T47D (cell line): ENCODE results near the gene TBL2.
"Not testable (repeated sequence)": the region's sequence is repeated elsewhere in the genome, so short reads cannot be mapped to it uniquely, and the experiment has no call there.

Experiments
- DNase-seq, 2 experiments: peaks; one replicate each; pipeline versions ENCODE4 v3.0.0 to v3.0.0-alpha.2; 2011 to 2012; ENCODE audit warnings: low read depth in 1 of 2, low spot score in 1 of 2
- JUND ChIP-seq: IDR thresholded peaks from 2 replicates; pipeline ENCODE4 v1.6.1; 2012; ENCODE audit warnings: low read depth
- in situ Hi-C: cut with HindIII; loops from 2 replicates; pipeline ENCODE4 v1.10.0; 2016; ENCODE audit warnings: low sequenced_read_pairs, low pct_unique_long_range_greater_than_20kb

Gene TBL2

GRCh38 chr7:73573276-73573675 is 5.1 kb downstream of the TBL2 start:
- DNase-seq, result no peak
- in situ Hi-C loops, result no loop called here
- TF ChIP-seq JUND, result no peak

GRCh38 chr7:73572767-73573186 is 5.6 kb downstream of the TBL2 start:
- TF ChIP-seq JUND, result no peak
- in situ Hi-C loops, result no loop called here
- no peak for DNase-seq

GRCh38 chr7:73570977-73571376 is 7.4 kb downstream of the TBL2 start:
- DNase-seq, result no peak
- TF ChIP-seq JUND, result no peak
- in situ Hi-C loops, result no loop called here

- no peak for DNase-seq
- TF ChIP-seq JUND, result no peak
- in situ Hi-C loops, result no loop called here
These were observed 7.9 kb downstream of the TBL2 start for GRCh38 chr7:73570521-73570920.

GRCh38 chr7:73569042-73569608 is 9.3 kb downstream of the TBL2 start:
- DNase-seq, result no peak
- in situ Hi-C loops, result no loop called here
- no peak for TF ChIP-seq JUND

GRCh38 chr7:73567846-73568685 is 10.3 kb downstream of the TBL2 start:
- TF ChIP-seq JUND, result no peak
- DNase-seq, result peak; percentile 36 to 97
- in situ Hi-C loops, result no loop called here

GRCh38 chr7:73567140-73567539 is 11.2 kb downstream of the TBL2 start:
- TF ChIP-seq JUND, result no peak
- in situ Hi-C loops, result no loop called here
- DNase-seq, result no peak

GRCh38 chr7:73566431-73566830 is 11.9 kb downstream of the TBL2 start:
- DNase-seq, in situ Hi-C loops: not testable (repeated sequence)

- no peak for TF ChIP-seq JUND
- in situ Hi-C loops, result no loop called here
- DNase-seq, result no peak
These were observed 12.6 kb downstream of the TBL2 start for GRCh38 chr7:73565675-73566340.

GRCh38 chr7:73560109-73560835 is 18.1 kb downstream of the TBL2 start:
- no peak for TF ChIP-seq JUND
- in situ Hi-C loops, result no loop called here
- no peak for DNase-seq

- in situ Hi-C loops, result no loop called here
- DNase-seq, result peak; percentile 90 to 97
- no peak for TF ChIP-seq JUND
These were observed 20.8 kb downstream of the TBL2 start, which contains the start of gene BCL7B for GRCh38 chr7:73557397-73558257. BCL7B (minus strand) TSS chr7:73557690; CDS start chr7:73557578, 112 bp downstream.

- TF ChIP-seq JUND, result no peak
- DNase-seq, result peak; percentile 96 to 97
- in situ Hi-C loops, result no loop called here
These were observed 21.3 kb downstream of the TBL2 start for GRCh38 chr7:73557108-73557396.
